HFFc6 (cell line): ENCODE results near the gene MFNG. TPM values are rescaled to one million over a fixed set of nuclear protein-coding genes. Genes with fewer than 3 reads are reported as not detected.

Source experiments
- DNase-seq: peaks from one replicate; pipeline ENCODE4 v3.0.0-alpha.2; 2018
- H3K27ac Mint-ChIP-seq: 2 replicates; pipeline ENCODE4 v1.8.0; 2020; ENCODE audit warnings: mild to moderate bottlenecking, mixed read lengths
- H3K27me3 Mint-ChIP-seq: 2 replicates; pipeline ENCODE4 v1.8.0; 2021; ENCODE audit warnings: mild to moderate bottlenecking, moderate library complexity, mixed read lengths; ENCODE audit not compliant: insufficient read depth
- H3K36me3 Mint-ChIP-seq: 2 replicates; pipeline ENCODE4 v1.8.0; 2021; ENCODE audit warnings: low read depth, mixed read lengths
- H3K4me1 Mint-ChIP-seq: 2 replicates; pipeline ENCODE4 v1.8.0; 2020; ENCODE audit warnings: low read depth, mixed read lengths
- H3K4me3 Mint-ChIP-seq: 2 replicates; pipeline ENCODE4 v1.8.0; 2020; ENCODE audit warnings: mild to moderate bottlenecking, moderate library complexity, mixed read lengths
- H3K9me3 Mint-ChIP-seq: 2 replicates; pipeline ENCODE4 v1.8.0; 2020; ENCODE audit warnings: mild to moderate bottlenecking, mixed read lengths
- CTCF ChIP-seq: fragments of 200-600 bp; sonication (generic); IDR thresholded peaks from 2 replicates; pipeline ENCODE4 v1.5.0; 2021; ENCODE audit warnings: antibody characterized with exemption, mild to moderate bottlenecking
- total RNA-seq, 6 experiments: library from RNA; stranded (reverse); fragmentation: NEBNext Ultra II Directional; extraction: Animal tissue kit (Norgen Biotek cat#: 25700); gene quantifications; 2 replicates in 1 of 6; 3 replicates in 5 of 6; pipeline ENCODE4 v1.2.3, GENCODE V29; 2021

Gene MFNG
- total RNA-seq, 6 experiments from 2014 or later = not detected

GRCh38 chr22:37483050-37483449, 3.1 kb downstream of the MFNG start:
- Mint-ChIP-seq H3K27me3 (peaks cover 30% of the 10 kb centered on the region), H3K27ac (no peak overlapping the region), H3K4me1 (peaks cover 22% of the 10 kb centered on the region), H3K36me3 (no peaks in the 10 kb centered on the region), H3K4me3 (no peak overlapping the region), H3K9me3 (no peaks in the 10 kb centered on the region)
- no peak for DNase-seq
- no peak for TF ChIP-seq CTCF

GRCh38 chr22:37482244-37482643, 3.9 kb downstream of the MFNG start:
- H3K27ac Mint-ChIP-seq = no peak overlapping the region
- no peaks in the 10 kb centered on the region for H3K9me3 Mint-ChIP-seq
- H3K36me3 Mint-ChIP-seq = no peaks in the 10 kb centered on the region
- no peak for DNase-seq
- no peak overlapping the region for H3K4me3 Mint-ChIP-seq
- H3K27me3 Mint-ChIP-seq = peaks cover 30% of the 10 kb centered on the region
- H3K4me1 Mint-ChIP-seq = peaks cover 18% of the 10 kb centered on the region
- no peak for TF ChIP-seq CTCF

GRCh38 chr22:37481347-37481907, 4.8 kb downstream of the MFNG start:
- Mint-ChIP-seq H3K9me3 (no peaks in the 10 kb centered on the region), H3K27me3 (peaks cover 30% of the 10 kb centered on the region), H3K36me3 (no peaks in the 10 kb centered on the region), H3K27ac (no peak overlapping the region), H3K4me1 (peaks cover 10% of the 10 kb centered on the region), H3K4me3 (no peak overlapping the region)
- no peak for DNase-seq
- no peak for TF ChIP-seq CTCF

- H3K4me3 Mint-ChIP-seq = no peak overlapping the region
- H3K27ac Mint-ChIP-seq = no peak overlapping the region
- no peak for DNase-seq
- no peak for TF ChIP-seq CTCF
- H3K4me1 Mint-ChIP-seq = peaks cover 8% of the 10 kb centered on the region
- H3K27me3 Mint-ChIP-seq = peaks cover 30% of the 10 kb centered on the region
- H3K9me3 Mint-ChIP-seq = no peaks in the 10 kb centered on the region
- no peaks in the 10 kb centered on the region for H3K36me3 Mint-ChIP-seq
Measured at GRCh38 chr22:37480387-37481346, 5.5 kb downstream of the MFNG start.

GRCh38 chr22:37479196-37479595, 7.0 kb downstream of the MFNG start:
- peaks cover 8% of the 10 kb centered on the region for H3K4me1 Mint-ChIP-seq
- H3K4me3 Mint-ChIP-seq = no peak overlapping the region
- H3K27ac Mint-ChIP-seq = no peak overlapping the region
- H3K36me3 Mint-ChIP-seq = no peaks in the 10 kb centered on the region
- H3K27me3 Mint-ChIP-seq = peaks cover 31% of the 10 kb centered on the region
- H3K9me3 Mint-ChIP-seq = no peaks in the 10 kb centered on the region
- no peak for TF ChIP-seq CTCF
- DNase-seq = no peak
